HEK293T (cell line): ENCODE results near the gene TRIM36.

ENCODE experiments used
- CTCF ChIA-PET: fragments of 350-600 bp; formaldehyde crosslinking; extraction: SDS; loops from one replicate; lab custom pipeline; 2021; ENCODE audit warnings: antibody characterized with exemption, inconsistent platforms; lab: Yijun Ruan, JAX
- POLR2A ChIA-PET: fragments of 350-600 bp; formaldehyde crosslinking; extraction: SDS; loops from one replicate; lab custom pipeline; 2020; ENCODE audit warnings: antibody characterized with exemption, inconsistent platforms; lab: Yijun Ruan, JAX
- DNase-seq: peaks from one replicate; pipeline ENCODE4 v3.0.0; 2012; ENCODE audit warnings: mixed read lengths; ENCODE audit errors: extremely low spot score
- ARNT ChIP-seq: fragments of 450-650 bp; IDR thresholded peaks from 2 replicates; pipeline ENCODE4 v1.6.1; 2017; ENCODE audit warnings: mild to moderate bottlenecking
- BHLHE40 ChIP-seq: fragments of 450-650 bp; IDR thresholded peaks from 2 replicates; pipeline ENCODE4 v1.6.1; 2016; ENCODE audit warnings: mild to moderate bottlenecking, moderate library complexity, borderline replicate concordance
- CTBP1 ChIP-seq: fragments of 450-650 bp; IDR thresholded peaks from 2 replicates; pipeline ENCODE4 v1.6.1; 2016; ENCODE audit warnings: borderline replicate concordance
- ELF4 ChIP-seq: fragments of 450-650 bp; IDR thresholded peaks from 2 replicates; pipeline ENCODE4 v1.6.1; 2017; ENCODE audit warnings: antibody characterized with exemption
- FOXA1 ChIP-seq: fragments of 450-650 bp; IDR thresholded peaks from 2 replicates; pipeline ENCODE4 v1.6.1; 2016; ENCODE audit warnings: mild to moderate bottlenecking
- FOXK2 ChIP-seq: fragments of 450-650 bp; IDR thresholded peaks from 2 replicates; pipeline ENCODE4 v1.6.1; 2016; ENCODE audit warnings: mild to moderate bottlenecking
- FOXM1 ChIP-seq: fragments of 450-650 bp; IDR thresholded peaks from 2 replicates; pipeline ENCODE4 v1.6.1; 2017; ENCODE audit warnings: mild to moderate bottlenecking, borderline replicate concordance
- HDGF ChIP-seq: fragments of 450-650 bp; IDR thresholded peaks from 2 replicates; pipeline ENCODE4 v1.6.1; 2017; ENCODE audit warnings: antibody characterized with exemption, borderline replicate concordance
- L3MBTL2 ChIP-seq: fragments of 450-650 bp; conservative IDR thresholded peaks from 2 replicates; pipeline ENCODE4 v1.6.1; 2016; ENCODE audit warnings: mild to moderate bottlenecking
- LEF1 ChIP-seq: fragments of 450-650 bp; IDR thresholded peaks from 2 replicates; pipeline ENCODE4 v1.6.1; 2017; ENCODE audit warnings: mild to moderate bottlenecking, borderline replicate concordance
- NFRKB ChIP-seq: fragments of 450-650 bp; IDR thresholded peaks from 2 replicates; pipeline ENCODE4 v1.6.1; 2016; ENCODE audit warnings: mild to moderate bottlenecking, moderate library complexity
- PKNOX1 ChIP-seq: fragments of 450-650 bp; IDR thresholded peaks from 2 replicates; pipeline ENCODE4 v1.6.1; 2016
- SP1 ChIP-seq: fragments of 450-650 bp; IDR thresholded peaks from 2 replicates; pipeline ENCODE4 v1.6.1; 2017
- SUZ12 ChIP-seq: fragments of 450-650 bp; IDR thresholded peaks from 2 replicates; pipeline ENCODE4 v1.6.1; 2016; ENCODE audit warnings: mild to moderate bottlenecking
- TARDBP ChIP-seq: fragments of 450-650 bp; IDR thresholded peaks from 2 replicates; pipeline ENCODE4 v1.6.1; 2016
- ZNF384 ChIP-seq: fragments of 450-650 bp; IDR thresholded peaks from 2 replicates; pipeline ENCODE4 v1.6.1; 2016

The TRIM36 gene

GRCh38 chr5:115151208-115151805 lies 18.4 kb downstream of the TRIM36 start:
- ChIA-PET CTCF (interaction anchor here (1.3 kb wide), 1 partner anchor 54 kb away, joined by 3 read pairs; no protein-coding TSS in a partner anchor), POLR2A (no interaction called here)
- no peak for TF ChIP-seq FOXM1
- no peak for TF ChIP-seq LEF1
- no peak for TF ChIP-seq ARNT
- no peak for TF ChIP-seq ZNF384
- no peak for TF ChIP-seq L3MBTL2
- TF ChIP-seq FOXK2 = no peak
- TF ChIP-seq ELF4 = no peak
- TF ChIP-seq CTBP1 = no peak
- TF ChIP-seq BHLHE40 = no peak
- TF ChIP-seq SUZ12 = no peak
- no peak for DNase-seq

- ChIA-PET CTCF (no interaction called here), POLR2A (no interaction called here)
- no peak for TF ChIP-seq FOXK2
- no peak for DNase-seq
Observed at GRCh38 chr5:115150512-115150911, 19.2 kb downstream of the TRIM36 start.

- CTCF ChIA-PET = no interaction called here
- DNase-seq = no peak
- TF ChIP-seq HDGF (no peak), ARNT (no peak), FOXA1 (no peak), L3MBTL2 (no peak), CTBP1 (no peak), ELF4 (no peak), FOXM1 (no peak), PKNOX1 (no peak), FOXK2 (no peak), NFRKB (no peak), BHLHE40 (no peak), TARDBP (no peak)
- POLR2A ChIA-PET = no interaction called here
Observed at GRCh38 chr5:115147052-115147451, 22.7 kb downstream of the TRIM36 start.

DNA sequence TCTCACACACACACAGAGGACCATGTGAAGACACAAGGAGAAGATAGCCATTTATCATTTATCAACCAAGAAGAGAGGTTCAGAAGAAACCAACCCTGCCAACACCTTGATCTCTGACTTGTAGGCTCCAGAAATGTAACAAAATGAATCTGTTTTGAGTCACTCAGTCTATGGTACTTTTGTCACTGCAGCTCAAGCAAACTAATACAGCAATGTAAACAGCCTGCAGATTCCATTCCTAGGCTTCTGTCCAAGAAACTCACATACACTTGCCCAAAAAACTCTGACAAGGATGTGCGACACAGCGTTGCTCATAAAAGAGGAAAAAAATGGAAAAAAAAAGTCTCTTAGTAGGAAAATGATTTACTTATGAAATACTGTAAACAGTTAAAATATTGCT lies 33.4 kb downstream of the TRIM36 start:
- TF ChIP-seq PKNOX1 = no peak
- TF ChIP-seq FOXM1 = no peak
- no peak for TF ChIP-seq CTBP1
- no peak for TF ChIP-seq FOXA1
- no peak for TF ChIP-seq LEF1
- TF ChIP-seq ARNT = no peak
- TF ChIP-seq ZNF384 = no peak
- no peak for TF ChIP-seq NFRKB
- no peak for TF ChIP-seq ELF4
- no peak for TF ChIP-seq FOXK2
- TF ChIP-seq SP1 = no peak
- no peak for TF ChIP-seq SUZ12
- TF ChIP-seq BHLHE40 = no peak
- no peak for TF ChIP-seq TARDBP
- TF ChIP-seq L3MBTL2 = no peak
- no peak for TF ChIP-seq HDGF
- DNase-seq = no peak
- ChIA-PET POLR2A (no interaction called here), CTCF (no interaction called here)

DNA sequence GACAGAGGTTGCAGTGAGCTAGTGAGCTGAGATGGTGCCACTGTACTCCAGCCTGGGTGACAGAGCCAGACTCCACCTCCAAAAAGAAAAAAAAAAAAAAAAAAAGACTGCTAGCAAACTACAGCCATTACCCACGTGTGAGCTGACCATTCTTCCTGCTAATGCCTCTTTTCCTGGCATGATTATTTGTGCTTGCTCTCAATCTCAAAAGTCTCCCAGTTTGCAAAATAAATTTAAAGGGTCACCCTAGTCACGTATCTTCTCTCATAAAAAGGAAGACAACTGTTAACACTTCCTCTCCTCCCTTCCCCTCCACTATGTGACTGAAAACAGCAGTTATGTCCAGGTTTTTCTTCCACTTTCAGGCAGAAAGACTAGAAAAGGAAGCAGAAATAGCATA lies 37.2 kb downstream of the TRIM36 start:
- no peak for TF ChIP-seq LEF1
- TF ChIP-seq CTBP1 = no peak
- TF ChIP-seq BHLHE40 = no peak
- TF ChIP-seq NFRKB = no peak
- no peak for TF ChIP-seq FOXM1
- no peak for TF ChIP-seq SUZ12
- TF ChIP-seq FOXK2 = no peak
- no peak for TF ChIP-seq SP1
- TF ChIP-seq ARNT = no peak
- ChIA-PET POLR2A (no interaction called here), CTCF (no interaction called here)
- DNase-seq = no peak

DNA sequence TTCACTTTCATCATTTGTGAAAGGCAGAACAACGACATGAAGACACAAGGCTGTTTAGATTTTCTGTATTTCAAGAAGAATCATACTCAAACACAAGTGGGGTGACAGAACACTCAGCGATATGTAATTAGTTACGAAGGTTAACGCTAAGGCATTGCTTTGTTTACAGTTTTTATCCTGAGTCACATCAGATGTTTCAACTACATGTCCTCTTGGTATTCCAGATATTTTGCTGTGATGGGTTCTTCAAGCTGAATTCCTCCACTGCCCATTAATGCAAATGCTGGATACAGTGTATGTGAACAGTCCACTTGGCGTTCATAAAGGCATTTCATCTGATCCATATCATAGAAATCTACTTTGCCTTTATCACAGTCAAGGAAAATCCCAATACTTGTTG lies 43.4 kb downstream of the TRIM36 start:
- ChIA-PET CTCF (no interaction called here), POLR2A (no interaction called here)
- no peak for TF ChIP-seq L3MBTL2
- no peak for TF ChIP-seq FOXA1
- TF ChIP-seq SUZ12 = no peak
- no peak for TF ChIP-seq ELF4
- TF ChIP-seq TARDBP = no peak
- TF ChIP-seq NFRKB = no peak
- no peak for TF ChIP-seq ARNT
- TF ChIP-seq PKNOX1 = no peak
- TF ChIP-seq FOXK2 = no peak
- no peak for TF ChIP-seq FOXM1
- no peak for TF ChIP-seq CTBP1
- TF ChIP-seq HDGF = no peak
- TF ChIP-seq BHLHE40 = no peak
- TF ChIP-seq ZNF384 = no peak

More for the DNA sequence above, 43.4 kb downstream of the TRIM36 start:
- no peak for DNase-seq
